GM18505 (cell line): ENCODE data around the gene CH25H.

Experiments
- ATAC-seq: cut with Tn5 transposase; IDR thresholded peaks from one replicate; pipeline ENCODE4 v1.9.1; 2021; ENCODE audit not compliant: unreplicated experiment
- POLR2A ChIP-seq: IDR thresholded peaks from 4 replicates; pipeline ENCODE4 v1.6.1; 2011; ENCODE audit warnings: borderline replicate concordance; ENCODE audit not compliant: insufficient read depth, insufficient read length; ENCODE audit errors: extremely low read depth

CH25H gene

GRCh38 chr10:89164080-89164479 is 43.0 kb downstream of the CH25H start:
- peak; percentile 27 for ATAC-seq
- TF ChIP-seq POLR2A, result no peak

GRCh38 chr10:89163265-89163995 is 43.7 kb downstream of the CH25H start:
- no peak for TF ChIP-seq POLR2A
- ATAC-seq, result peak; percentile 95

GRCh38 chr10:89162596-89162995 is 44.5 kb downstream of the CH25H start:
- TF ChIP-seq POLR2A, result no peak
- no peak for ATAC-seq

GRCh38 chr10:89160339-89160738 is 46.8 kb downstream of the CH25H start:
- no peak for ATAC-seq
- TF ChIP-seq POLR2A, result no peak

- TF ChIP-seq POLR2A, result no peak
Measured at GRCh38 chr10:89159761-89160160, 47.4 kb downstream of the CH25H start.

GRCh38 chr10:89159316-89159715 is 47.8 kb downstream of the CH25H start:
- ATAC-seq, result no peak
- TF ChIP-seq POLR2A, result no peak

More at GRCh38 chr10:89159761-89160160, 47.4 kb downstream of the CH25H start:
- no peak for ATAC-seq

- no peak for ATAC-seq
- no peak for TF ChIP-seq POLR2A
Measured at GRCh38 chr10:89158446-89158845, 48.7 kb downstream of the CH25H start.

- no peak for TF ChIP-seq POLR2A
- ATAC-seq, result no peak
Measured at GRCh38 chr10:89156161-89156835, 50.8 kb downstream of the CH25H start.
